HCT116 (cell line): ENCODE results near the gene ANKRD13D. TPM values are rescaled to one million over a fixed set of nuclear protein-coding genes. Genes with fewer than 3 reads are reported as not detected.

Experiments
- ATAC-seq: fragments of 200-7000 bp; cut with Tn5 transposase; 2 replicates; pipeline ENCODE4 v1.9.1; 2020; ENCODE audit warnings: mild to moderate bottlenecking, moderate library complexity
- BruUV-seq: library from RNA; stranded (reverse); fragments of 400-500 nt; replicated peaks from 2 replicates; lab custom pipeline; 2021; lab: Mats Ljungman, UMichigan
- CTCF ChIA-PET: fragments of 300-600 bp; sonication (Branson Sonifier 250); formaldehyde crosslinking; loops from one replicate; lab custom pipeline; 2021; ENCODE audit warnings: antibody characterized with exemption; lab: Charles Lee
- POLR2A ChIA-PET: fragments of 300-600, 350-600 bp; sonication (Branson Sonifier 250); formaldehyde crosslinking; loops from one replicate; lab custom pipeline; 2021; ENCODE audit warnings: antibody characterized with exemption; lab: Charles Lee
- RAD21 ChIA-PET, 2 experiments: fragments of 300-600 bp; sonication (Branson Sonifier 250); formaldehyde crosslinking; loops; one replicate each; lab custom pipeline; 2023; ENCODE audit warnings: low total read pairs in 2 of 2; ENCODE audit not compliant: uncharacterized antibody in 2 of 2, unreplicated experiment in 2 of 2, low non-redundant PET in 1 of 2; lab: Charles Lee
- DNase-seq: peaks from one replicate; pipeline ENCODE4 v3.0.0-alpha.2; 2010; ENCODE audit warnings: low read depth, low spot score
- H2AFZ ChIP-seq: fragments of 200-600 bp; shearing (Covaris generic), sonication (generic); 2 replicates; pipeline ENCODE4 v1.6.1; 2017; ENCODE audit warnings: low read depth, mixed run types, mixed read lengths, antibody characterized with exemption, low read length; ENCODE audit not compliant: poor library complexity, severe bottlenecking
- H3K27ac ChIP-seq: 2 replicates; pipeline ENCODE4 v1.5.1; 2012; ENCODE audit warnings: low read depth, low read length
- H3K27me3 ChIP-seq: fragments of 200-600 bp; sonication (generic); 2 replicates; pipeline ENCODE4 v1.6.1; 2016; ENCODE audit warnings: mixed run types, low read length, mixed read lengths; ENCODE audit not compliant: insufficient read depth
- H3K36me3 ChIP-seq, 2 experiments: fragments of 200-500 bp in 1 of 2; fragments of 200-600 bp in 1 of 2; sonication (Bioruptor generic) in 1 of 2; sonication (generic) in 1 of 2; 2 replicates each; pipeline versions ENCODE4 v1.5.1 to v1.6.1; 2014 to 2016; ENCODE audit warnings: low read length in 2 of 2, inconsistent platforms in 1 of 2, mixed read lengths in 1 of 2, mixed run types in 1 of 2; ENCODE audit not compliant: insufficient read depth in 2 of 2, control insufficient read depth in 1 of 2
- H3K4me1 ChIP-seq, 2 experiments: fragments of 200-600 bp in 1 of 2; sonication (generic) in 1 of 2; 2 replicates each; pipeline versions ENCODE4 v1.5.1 to v1.6.1; 2012 to 2017; ENCODE audit warnings: low read length in 2 of 2, inconsistent platforms in 1 of 2, mild to moderate bottlenecking in 1 of 2, mixed read lengths in 1 of 2, mixed run types in 1 of 2, moderate library complexity in 1 of 2; ENCODE audit not compliant: insufficient read depth in 2 of 2, control insufficient read depth in 1 of 2
- H3K4me2 ChIP-seq: fragments of 200-600 bp; sonication (generic); 2 replicates; pipeline ENCODE4 v1.6.1; 2017; ENCODE audit warnings: mixed run types, low read length, mixed read lengths
- H3K4me3 ChIP-seq, 2 experiments: fragments of 200-600 bp in 1 of 2; sonication (generic) in 1 of 2; replicated peaks in 1 of 2; 2 replicates each; pipeline ENCODE4 v1.5.1; 2011 to 2016; ENCODE audit warnings: low read length in 2 of 2, control low read depth in 1 of 2, low read depth in 1 of 2, mild to moderate bottlenecking in 1 of 2, mixed read lengths in 1 of 2, mixed run types in 1 of 2
- H3K79me2 ChIP-seq: fragments of 200-600 bp; sonication (generic); 2 replicates; pipeline ENCODE4 v1.6.1; 2017; ENCODE audit warnings: mild to moderate bottlenecking, mixed run types, low read length, moderate library complexity, mixed read lengths; ENCODE audit not compliant: insufficient read depth
- H3K9ac ChIP-seq: fragments of 200-600 bp; sonication (generic); 2 replicates; pipeline ENCODE4 v1.6.1; 2016; ENCODE audit warnings: low read length, mixed read lengths
- H3K9me2 ChIP-seq: fragments of 200-600 bp; sonication (generic), shearing (Covaris generic); 2 replicates; pipeline ENCODE4 v1.6.1; 2017; ENCODE audit warnings: mixed run types, mild to moderate bottlenecking, moderate library complexity; ENCODE audit not compliant: insufficient read depth
- H3K9me3 ChIP-seq, 2 experiments: fragments of 200-500 bp in 1 of 2; fragments of 200-600 bp in 1 of 2; sonication (Bioruptor generic) in 1 of 2; sonication (generic) in 1 of 2; 2 replicates each; pipeline ENCODE4 v1.6.1; 2014 to 2017; ENCODE audit warnings: low read length in 2 of 2, mixed read lengths in 2 of 2, inconsistent platforms in 1 of 2, low read depth in 1 of 2, mild to moderate bottlenecking in 1 of 2, mixed run types in 1 of 2, moderate library complexity in 1 of 2; ENCODE audit not compliant: control insufficient read depth in 1 of 2, insufficient read depth in 1 of 2
- H4K20me1 ChIP-seq: fragments of 200-600 bp; sonication (generic), shearing (Covaris generic); 2 replicates; pipeline ENCODE4 v1.6.1; 2017; ENCODE audit warnings: mixed run types, mild to moderate bottlenecking, moderate library complexity; ENCODE audit not compliant: insufficient read depth
- CEBPB ChIP-seq: IDR thresholded peaks from 2 replicates; pipeline ENCODE4 v1.6.1; 2012; ENCODE audit warnings: low read depth
- ELF1 ChIP-seq: IDR thresholded peaks from 2 replicates; pipeline ENCODE4 v1.6.1; 2012; ENCODE audit warnings: low read depth, borderline replicate concordance
- EZH2 ChIP-seq: fragments of 200-600 bp; sonication (generic); IDR thresholded peaks from 2 replicates; pipeline ENCODE4 v1.6.1; 2017; ENCODE audit warnings: antibody characterized with exemption, mixed run types
- EZH2phosphoT487 ChIP-seq: fragments of 200-600 bp; IDR thresholded peaks from 2 replicates; pipeline ENCODE4 v1.6.1; 2018; ENCODE audit warnings: antibody characterized with exemption, borderline replicate concordance
- JUND ChIP-seq: IDR thresholded peaks from 2 replicates; pipeline ENCODE4 v1.6.1; 2012
- RAD21 ChIP-seq: IDR thresholded peaks from 2 replicates; pipeline ENCODE4 v1.6.1; 2012; ENCODE audit warnings: low read depth, mild to moderate bottlenecking
- TCF7L2 ChIP-seq: IDR thresholded peaks from 2 replicates; pipeline ENCODE4 v1.7.0; 2011; ENCODE audit warnings: borderline replicate concordance, inconsistent platforms; ENCODE audit not compliant: insufficient read depth, insufficient read length; ENCODE audit errors: extremely low read depth
- ZNF274 ChIP-seq: fragments of 200-500 bp; sonication (Bioruptor generic); IDR thresholded peaks from 2 replicates; pipeline ENCODE4 v1.6.1; 2014; ENCODE audit warnings: mild to moderate bottlenecking, low read depth, low read length, inconsistent platforms
- intact Hi-C: fragments of 100-400 bp; cut with micrococcal nuclease; formaldehyde crosslinking; loops from 2 replicates; pipeline ENCODE4 v1.10.0; 2022
- total RNA-seq: library from RNA; stranded (reverse); gene quantifications from one replicate; pipeline ENCODE4 v1.2.1, GENCODE V29; 2021; ENCODE audit not compliant: unreplicated experiment
- TF ChIP-seq, protein P1 (sequence below): IDR thresholded peaks from 2 replicates; pipeline ENCODE4 v1.6.1; 2011; ENCODE audit warnings: mild to moderate bottlenecking, low read length, moderate library complexity; ENCODE audit not compliant: insufficient replicate concordance; ENCODE audit errors: extremely low read depth
- TF ChIP-seq, protein P2 (sequence below): IDR thresholded peaks from 2 replicates; pipeline ENCODE4 v1.6.1; 2012

The ANKRD13D gene
- total RNA-seq, 1 experiment from 2014 or later: 61.1 TPM

DNA sequence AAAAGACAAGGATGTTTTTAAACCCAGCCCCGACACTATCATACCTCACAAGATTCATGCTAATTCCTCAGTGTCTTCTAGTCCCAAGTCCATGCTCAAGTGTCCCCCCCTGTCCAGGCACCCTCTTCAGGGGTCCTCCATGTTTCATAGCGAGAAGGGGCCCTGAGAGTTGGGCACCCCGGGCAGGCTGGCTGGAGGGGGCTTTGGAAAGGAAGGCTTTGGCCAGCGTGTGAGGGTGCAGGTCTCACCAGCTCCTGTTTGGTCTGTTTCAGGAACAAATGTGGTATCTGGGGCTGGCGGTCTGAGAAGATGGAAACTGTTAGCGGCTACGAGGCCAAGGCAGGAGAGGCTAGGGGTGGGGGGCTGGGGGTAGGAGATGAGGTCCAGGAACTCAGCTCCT is 9.7 kb downstream of the ANKRD13D start:
- TF ChIP-seq, protein P1, sequence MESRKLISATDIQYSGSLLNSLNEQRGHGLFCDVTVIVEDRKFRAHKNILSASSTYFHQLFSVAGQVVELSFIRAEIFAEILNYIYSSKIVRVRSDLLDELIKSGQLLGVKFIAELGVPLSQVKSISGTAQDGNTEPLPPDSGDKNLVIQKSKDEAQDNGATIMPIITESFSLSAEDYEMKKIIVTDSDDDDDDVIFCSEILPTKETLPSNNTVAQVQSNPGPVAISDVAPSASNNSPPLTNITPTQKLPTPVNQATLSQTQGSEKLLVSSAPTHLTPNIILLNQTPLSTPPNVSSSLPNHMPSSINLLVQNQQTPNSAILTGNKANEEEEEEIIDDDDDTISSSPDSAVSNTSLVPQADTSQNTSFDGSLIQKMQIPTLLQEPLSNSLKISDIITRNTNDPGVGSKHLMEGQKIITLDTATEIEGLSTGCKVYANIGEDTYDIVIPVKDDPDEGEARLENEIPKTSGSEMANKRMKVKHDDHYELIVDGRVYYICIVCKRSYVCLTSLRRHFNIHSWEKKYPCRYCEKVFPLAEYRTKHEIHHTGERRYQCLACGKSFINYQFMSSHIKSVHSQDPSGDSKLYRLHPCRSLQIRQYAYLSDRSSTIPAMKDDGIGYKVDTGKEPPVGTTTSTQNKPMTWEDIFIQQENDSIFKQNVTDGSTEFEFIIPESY: no peak
- TF ChIP-seq RAD21 (no peak), ZNF274 (no peak), TCF7L2 (no peak), CEBPB (no peak), EZH2phosphoT487 (no peak), ELF1 (no peak), EZH2 (no peak), JUND (no peak)
- TF ChIP-seq, protein P2, sequence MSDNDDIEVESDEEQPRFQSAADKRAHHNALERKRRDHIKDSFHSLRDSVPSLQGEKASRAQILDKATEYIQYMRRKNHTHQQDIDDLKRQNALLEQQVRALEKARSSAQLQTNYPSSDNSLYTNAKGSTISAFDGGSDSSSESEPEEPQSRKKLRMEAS: no peak
- TF ChIP-seq, all 23 proteins: peak for 0
- RAD21 ChIA-PET: interaction anchor here in 1 of 2 experiments (0.6 kb wide), 1 partner anchor 83 kb away, joined by 4 read pairs; no protein-coding TSS in a partner anchor
- no peak overlapping the region for H3K9ac ChIP-seq
- POLR2A ChIA-PET: no interaction called here
- peaks cover 13% of the 10 kb centered on the region; the same call in 1 of the 2 replicates for H3K79me2 ChIP-seq
- DNase-seq (no peak), ATAC-seq (no peak)
- no peak overlapping the region for H2AFZ ChIP-seq
- H3K27me3 ChIP-seq: no peaks in the 10 kb centered on the region
- no peaks in the 10 kb centered on the region for H3K9me2 ChIP-seq
- peaks cover 0 to 17% of the 10 kb centered on the region in 2 experiments; a peak in 1 of 4 replicates for H3K9me3 ChIP-seq
- H3K4me1 ChIP-seq: peaks cover 9 to 13% of the 10 kb centered on the region in 2 experiments
- no peak overlapping the region for H3K27ac ChIP-seq
- H4K20me1 ChIP-seq: no peaks in the 10 kb centered on the region
- CTCF ChIA-PET: no interaction called here
- H3K4me3 ChIP-seq: no peak overlapping the region
- H3K36me3 ChIP-seq: peaks cover 3 to 22% of the 10 kb centered on the region in 2 experiments; a peak in 2 of 4 replicates
- intact Hi-C loops: no loop called here
- BruUV-seq: no TSS peak
- H3K4me2 ChIP-seq: no peak overlapping the region
